Fibroblast of peridontal ligament (primary cell): ENCODE data around the gene ZNF688.
A peak's percentile ranks its signal among the peaks of the same experiment; 100 is the strongest.
"Not testable (repeated sequence)": the region's sequence is repeated elsewhere in the genome, so short reads cannot be mapped to it uniquely, and the experiment has no call there.

Source experiments
- DNase-seq: peaks from one replicate; pipeline ENCODE4 v3.0.0-alpha.2; 2010; ENCODE audit errors: extremely low read depth

Gene ZNF688

DNA sequence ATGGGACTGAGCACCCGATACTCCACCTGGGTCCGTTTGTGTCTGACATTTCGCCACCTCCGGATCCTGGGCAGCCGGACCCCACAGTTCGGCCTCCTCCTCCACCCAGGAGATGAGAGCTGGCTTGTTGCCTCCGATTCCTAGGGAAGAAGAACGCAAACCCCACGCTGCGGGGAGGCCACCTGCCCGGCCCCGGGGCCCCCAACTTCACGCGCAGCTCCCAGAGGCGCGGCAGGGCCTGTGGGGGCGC, 13.9 kb downstream of the ZNF688 start:
- DNase-seq = no peak

DNA sequence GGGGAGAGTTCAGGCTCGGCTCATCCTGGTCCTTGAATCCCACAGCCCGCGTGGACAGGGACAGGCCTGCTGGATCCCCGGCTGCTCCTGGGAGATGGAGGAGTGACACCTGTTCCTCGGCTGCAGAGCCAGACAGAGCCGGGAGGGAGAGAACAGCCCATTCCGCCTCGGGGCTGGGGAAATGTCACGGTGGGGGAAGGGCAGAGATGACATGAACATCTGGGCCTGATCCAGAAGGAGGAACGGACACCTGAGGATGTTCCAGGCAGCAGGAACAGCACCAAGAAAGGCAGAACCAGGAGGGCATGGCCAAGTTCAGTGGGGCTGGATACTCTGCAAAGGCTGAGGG, 15.4 kb downstream of the ZNF688 start:
- DNase-seq = no peak

DNA sequence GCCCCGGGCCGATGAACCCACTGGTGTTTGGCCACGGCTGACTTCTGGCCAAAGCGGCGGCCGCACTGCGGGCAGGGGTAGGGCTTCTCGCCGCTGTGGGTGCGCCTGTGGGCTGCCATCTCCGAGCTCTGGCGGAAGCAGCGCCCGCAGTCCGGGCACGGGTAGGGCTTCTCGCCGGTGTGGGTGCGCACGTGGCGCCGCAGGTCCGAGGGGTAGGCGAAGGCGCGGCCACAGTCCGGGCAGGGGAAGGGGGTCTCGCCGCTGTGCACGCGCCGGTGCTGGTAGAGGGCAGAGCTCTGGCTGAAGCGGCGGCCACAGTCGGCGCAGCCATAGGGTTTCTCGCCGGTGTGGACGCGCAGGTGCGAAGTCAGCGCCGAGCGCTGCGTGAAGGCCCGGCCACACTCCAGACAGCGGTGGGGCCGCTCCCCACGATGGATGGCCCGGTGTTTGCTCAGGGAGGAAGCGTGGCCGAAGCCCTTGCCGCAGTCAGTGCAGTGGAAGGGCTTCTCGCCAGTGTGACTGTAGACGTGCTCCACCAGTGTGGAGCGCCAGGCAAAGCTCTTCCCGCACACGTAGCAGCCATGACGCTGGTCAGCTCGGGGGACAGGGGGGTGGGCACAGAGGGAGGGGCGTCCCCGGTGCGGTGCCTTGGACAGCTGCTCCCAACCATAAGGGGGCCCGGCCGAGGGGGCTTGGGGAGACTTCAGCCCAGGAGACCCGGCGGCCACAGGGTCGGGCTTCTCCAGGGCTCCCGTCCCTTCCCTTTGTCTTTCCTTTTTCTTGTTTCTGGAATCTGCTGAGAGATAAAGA, 16.0 kb downstream of the ZNF688 start:
- DNase-seq = no peak

DNA sequence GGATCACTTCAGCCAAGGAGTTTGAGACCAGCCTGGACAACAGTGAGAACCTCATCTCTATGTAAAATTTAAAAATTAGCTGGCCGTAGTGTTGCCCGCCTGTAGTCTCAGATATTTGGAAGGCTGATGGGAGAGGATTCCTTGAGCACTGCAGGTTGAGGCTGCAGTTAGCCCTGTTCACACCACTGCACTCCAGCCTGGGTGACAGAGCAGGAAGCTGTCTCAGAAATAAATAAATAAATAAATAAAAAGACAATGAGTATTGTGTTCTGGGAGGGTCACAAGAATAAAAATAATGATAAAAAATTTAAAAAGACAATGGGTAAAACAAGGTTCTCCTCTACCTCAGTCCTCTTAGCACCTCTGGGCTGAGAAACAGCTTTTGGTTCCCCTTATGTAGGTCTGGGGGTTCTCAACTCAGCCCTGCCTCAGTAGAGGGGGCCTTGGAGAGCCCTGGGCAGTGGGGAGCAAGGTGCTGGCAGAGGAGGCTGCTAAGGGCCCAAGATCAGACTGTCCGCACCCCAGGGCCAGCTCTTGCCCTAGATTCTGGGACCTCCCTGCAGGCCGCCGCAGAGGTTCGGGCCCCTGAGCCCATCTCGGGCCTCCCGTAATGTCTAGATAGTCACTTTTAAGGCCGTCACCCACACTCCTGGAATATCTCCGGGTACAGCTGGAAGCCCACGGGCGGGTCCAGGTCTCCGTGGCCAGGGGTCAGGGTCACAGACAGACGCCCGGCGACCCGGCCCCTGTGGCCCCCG, 16.8 kb downstream of the ZNF688 start:
- no peak for DNase-seq

DNA sequence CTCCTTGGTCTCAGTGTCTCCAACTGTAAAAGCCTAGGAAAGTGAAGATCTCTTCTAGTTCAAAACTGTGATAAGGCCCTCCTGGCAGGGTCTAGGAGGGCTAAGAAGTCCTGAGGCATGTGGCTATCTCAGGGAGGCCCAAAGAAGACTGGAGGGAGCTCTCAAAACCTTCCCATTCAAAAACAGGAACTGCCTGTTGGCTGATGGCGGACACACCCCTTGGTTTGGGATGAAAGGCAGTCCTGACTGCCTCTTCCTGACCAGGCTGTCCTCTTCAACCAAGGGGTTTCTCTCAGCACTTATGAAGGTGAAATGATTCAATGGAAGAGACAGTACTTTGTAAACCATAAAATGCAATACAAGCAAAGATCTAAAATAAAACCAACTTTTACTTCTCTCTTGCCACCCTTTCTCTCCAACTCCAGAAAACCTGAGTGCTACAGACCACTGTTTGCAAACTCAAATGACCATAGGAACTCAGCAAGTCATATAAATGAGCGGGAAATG, 18.1 kb downstream of the ZNF688 start:
- no peak for DNase-seq

DNA sequence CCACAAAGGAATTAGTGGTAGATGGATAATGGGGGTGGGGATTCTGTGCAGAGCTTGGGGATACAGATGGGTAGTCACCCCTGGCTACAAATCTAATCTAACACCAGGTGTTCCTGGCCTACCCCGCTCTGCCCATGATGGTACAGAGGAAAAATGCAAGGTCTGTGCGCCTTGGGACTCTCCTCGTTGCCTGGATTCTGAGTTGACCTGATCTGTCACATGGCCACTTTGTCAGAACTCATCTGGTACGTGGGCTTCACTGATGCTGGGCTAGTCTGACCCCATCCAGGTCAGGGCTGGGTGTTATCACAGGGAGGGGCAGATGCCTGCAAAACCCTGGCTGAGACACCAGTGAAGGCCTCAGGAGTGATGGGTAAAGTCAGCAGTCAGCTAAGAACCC, 18.6 kb downstream of the ZNF688 start:
- DNase-seq = no peak

DNA sequence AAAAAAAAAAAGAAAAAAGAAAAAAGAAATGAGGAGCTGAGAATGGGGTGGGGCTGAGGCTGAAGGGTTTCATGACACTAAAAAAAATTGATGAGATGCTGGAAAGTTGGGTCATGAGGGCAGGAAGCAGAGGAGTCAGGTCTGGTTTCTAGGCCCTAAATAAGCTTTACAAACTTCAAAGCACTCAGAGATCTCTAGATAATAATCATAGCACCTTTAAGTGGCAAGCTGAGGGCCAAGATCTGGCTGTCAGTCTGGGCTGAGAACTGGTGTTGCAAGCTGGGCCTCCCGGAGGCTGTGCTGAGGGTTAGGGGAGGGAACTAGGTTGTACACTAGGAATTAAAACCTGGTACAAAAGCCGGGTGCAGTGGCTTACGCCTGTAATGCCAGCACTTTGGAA, 19.7 kb downstream of the ZNF688 start:
- DNase-seq = no peak

DNA sequence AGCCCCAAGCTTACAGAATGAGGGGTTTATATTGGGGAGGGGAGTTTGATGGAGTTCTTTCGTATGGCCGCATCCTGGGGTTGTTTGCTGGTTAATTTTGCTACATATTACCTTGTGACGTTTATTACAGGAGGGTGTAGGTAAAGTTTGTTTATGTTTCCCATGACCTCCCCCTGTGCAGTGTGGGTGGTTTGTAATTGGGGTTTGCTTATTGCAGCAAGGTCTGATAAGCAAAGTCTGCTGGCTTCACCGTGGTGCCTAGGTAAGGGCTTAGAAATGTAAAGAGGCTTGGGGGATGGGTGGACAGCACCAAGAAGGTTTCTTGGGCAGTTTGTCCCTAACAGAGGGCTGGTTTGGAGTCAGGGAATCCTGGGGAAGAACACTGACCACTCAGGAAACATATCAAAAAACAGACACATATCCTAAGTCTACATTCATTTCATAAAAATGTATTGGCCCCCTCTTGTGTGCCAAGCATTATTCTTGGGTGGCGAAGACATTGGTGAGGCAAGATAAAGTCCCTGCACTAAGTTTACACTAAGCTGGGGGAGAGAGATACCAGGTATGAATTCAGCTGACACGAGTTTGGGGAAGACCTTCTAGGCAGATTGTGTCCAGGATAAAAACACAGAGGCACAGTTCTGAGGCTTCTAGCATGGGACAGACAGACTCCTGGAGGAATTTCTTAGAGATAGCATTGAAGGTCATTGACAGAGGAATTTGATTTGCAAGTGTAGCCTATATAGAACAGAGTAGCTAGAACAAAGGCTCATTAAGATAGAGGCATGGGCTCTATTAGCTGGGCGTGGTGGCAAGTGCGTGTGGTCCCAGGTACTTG, 22.9 kb downstream of the ZNF688 start:
- no peak for DNase-seq

GRCh38 chr16:30546115-30546514, 25.4 kb downstream of the ZNF688 start:
- no peak for DNase-seq

- no peak for DNase-seq
Measured at GRCh38 chr16:30543067-30543466, 28.4 kb downstream of the ZNF688 start.

DNA sequence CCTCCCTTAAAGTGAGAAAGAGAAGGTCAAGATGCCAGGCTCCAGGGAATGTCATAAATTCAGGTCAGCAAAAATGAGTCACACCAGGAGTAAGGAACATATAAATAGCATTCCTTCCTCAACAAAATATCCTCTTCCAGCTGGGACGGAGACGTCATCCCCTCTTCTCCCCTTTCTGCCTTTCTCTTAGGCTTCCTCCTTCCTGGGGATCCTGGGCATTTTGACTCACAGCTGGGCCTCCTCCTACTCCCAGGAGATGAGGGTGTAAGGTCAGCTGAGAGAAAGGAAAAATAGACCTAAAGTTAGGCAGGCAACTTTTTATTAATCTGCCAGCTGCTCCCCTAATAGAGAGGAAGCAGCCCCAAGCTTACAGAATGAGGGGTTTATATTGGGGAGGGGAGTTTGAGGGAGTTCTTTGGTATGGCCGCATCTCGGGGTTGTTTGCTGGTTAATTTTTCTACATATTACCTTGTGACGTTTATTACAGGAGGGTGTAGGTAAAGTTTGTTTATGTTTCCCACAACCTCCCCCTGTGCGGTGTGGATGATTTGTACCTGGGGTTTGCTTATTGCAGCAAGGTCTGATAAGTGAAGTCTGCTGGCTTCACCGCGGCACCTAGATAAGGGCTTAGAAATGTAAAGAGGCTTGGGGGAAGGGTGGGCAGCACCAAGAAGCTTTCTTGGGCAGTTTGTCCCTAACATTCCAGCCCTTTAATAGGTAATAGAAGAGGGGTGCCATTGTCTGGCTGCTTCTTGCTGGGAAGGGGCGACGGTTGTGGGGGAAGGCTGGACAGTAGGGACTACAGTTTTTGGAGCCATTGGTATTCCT, 29.8 kb downstream of the ZNF688 start:
- peak; percentile 47 for DNase-seq

DNA sequence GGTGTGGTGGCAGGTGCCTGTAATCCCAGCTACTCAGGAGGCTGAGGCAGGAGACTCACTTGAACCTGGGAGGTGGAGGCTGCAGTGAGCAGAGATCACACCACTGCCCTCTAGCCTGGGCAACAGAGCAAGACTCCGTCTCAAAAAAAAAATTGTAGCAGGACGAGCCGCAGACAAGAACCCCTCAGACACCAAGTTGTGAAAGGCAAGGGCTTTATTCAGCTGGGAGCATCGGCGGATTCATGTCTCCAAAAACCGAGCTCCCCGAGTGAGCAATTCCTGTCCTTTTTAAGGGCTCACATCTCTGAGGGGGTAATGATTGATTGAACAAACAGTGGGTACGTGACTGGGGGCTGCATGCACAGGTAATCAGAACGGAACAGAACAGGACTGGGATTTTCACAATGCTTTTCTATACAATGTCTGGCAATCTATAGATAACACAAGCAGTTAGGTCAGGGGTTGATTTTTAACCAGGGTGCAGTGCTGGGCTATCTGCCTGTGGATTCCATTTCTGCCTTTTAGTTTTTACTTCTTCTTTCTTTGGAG, 30.5 kb downstream of the ZNF688 start:
- DNase-seq = not testable (repeated sequence)

DNA sequence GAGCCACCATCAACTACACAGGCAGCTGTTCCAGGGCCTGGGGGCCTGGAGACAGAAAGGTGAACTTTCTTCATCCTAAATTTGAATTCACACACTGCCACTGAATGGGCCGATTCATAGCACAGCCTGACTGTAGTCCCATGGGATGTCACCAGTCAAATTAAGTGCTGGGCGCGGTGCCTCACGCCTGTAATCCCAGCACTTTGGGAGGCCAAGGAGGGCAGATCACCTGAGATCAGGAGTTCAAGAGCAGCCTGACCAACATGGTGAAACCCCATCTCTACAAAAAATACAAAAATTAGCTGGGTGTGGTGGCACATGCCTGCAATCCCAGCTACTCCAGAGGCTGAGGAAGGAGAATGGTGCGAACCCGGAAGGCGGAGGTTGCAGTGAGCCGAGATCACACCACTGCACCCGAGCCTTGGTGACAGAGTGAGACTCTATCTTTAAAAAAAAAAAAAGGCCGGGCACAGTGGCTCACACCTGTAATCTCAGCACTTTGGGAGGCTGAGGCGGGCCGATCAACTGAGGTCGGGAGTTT, 31.5 kb downstream of the ZNF688 start:
- not testable (repeated sequence) for DNase-seq

- no peak for DNase-seq
Measured at GRCh38 chr16:30539000-30539964, 32.2 kb downstream of the ZNF688 start.

DNA sequence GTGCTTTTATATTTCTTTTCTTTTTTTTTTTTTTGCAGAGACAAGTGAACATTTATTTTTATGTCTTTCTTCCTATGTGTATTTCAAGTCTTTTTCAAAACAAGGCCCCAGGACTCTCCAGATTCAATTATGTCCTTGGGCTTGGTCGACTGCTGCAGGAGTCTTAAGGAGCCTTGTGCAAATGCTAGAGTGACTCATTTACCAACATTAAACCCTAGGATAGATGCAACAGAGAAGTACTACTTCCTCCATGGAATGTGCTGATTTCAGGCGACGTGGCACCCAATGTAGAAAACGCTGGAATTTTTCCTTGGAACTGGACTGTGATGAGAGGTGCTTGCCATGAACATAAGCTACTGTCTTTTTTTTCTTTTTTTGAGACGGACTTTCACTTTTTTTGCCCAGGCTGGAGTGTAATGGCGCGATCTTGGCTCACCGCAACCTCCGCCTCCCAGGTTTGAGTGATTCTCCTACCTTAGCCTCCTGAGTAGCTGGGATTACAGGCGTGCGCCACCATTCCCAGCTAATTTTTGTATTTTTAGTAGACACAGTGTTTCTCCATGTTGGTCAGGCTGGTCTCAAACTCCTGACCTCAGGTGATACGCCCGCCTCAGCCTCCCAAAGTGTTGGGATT, 35.0 kb downstream of the ZNF688 start:
- DNase-seq = not testable (repeated sequence)

- peak; percentile 68 for DNase-seq
Measured at GRCh38 chr16:30535777-30536190, 35.7 kb downstream of the ZNF688 start.

DNA sequence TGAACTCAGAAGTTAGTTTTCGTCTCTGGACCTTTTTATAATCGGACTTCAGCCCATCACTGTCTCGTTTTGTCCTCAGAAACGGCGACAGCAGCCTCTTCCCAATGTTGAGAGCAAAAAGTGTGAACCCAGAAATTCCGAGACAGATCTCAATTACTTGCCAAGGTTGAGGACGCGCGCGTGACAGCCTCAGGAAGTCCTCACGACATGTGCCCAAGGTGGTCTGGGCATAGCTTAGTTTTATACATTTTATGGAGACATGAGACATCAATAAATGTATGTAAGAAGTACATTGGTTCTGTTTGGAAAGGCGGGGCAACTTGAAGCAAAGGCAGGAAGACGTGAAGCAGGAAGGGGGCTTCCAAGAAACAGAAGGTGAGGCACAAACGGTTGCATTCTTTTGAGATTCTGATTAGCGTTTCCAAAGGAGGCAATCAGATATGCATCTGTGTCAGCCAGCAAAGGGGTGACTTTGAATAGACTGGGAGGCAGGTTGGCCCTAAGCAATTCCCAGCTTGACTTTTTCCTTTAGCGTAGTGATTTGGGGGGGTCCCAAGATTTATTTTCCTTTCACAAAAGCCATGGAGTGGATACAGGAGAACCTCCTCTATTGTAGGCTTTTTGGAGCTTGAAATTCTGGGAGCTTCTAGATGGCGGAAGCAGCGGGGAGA, 36.3 kb downstream of the ZNF688 start:
- DNase-seq = no peak

GRCh38 chr16:30534368-30535105, 37.0 kb downstream of the ZNF688 start, which contains the start of gene ZNF747:
ZNF747 (minus strand) TSS chr16:30534858; CDS start chr16:30534679, 179 bp downstream.
- DNase-seq = peak; percentile 79
